ENCODE results near the gene FGG. TPM values are rescaled to one million over a fixed set of nuclear protein-coding genes. Genes with fewer than 3 reads are reported as not detected.

The FGG gene
- total RNA-seq (1 to 10 TPM in 2 of 5 donors, not detected in 3; 2.6 to 3.1 TPM), polyA plus RNA-seq (1 to 10 TPM in 2 of 3 donors, under 1 TPM in 1; 0.20 to 2.1 (median 1.5) TPM)
- long read RNA-seq, donor 1, partial matches to known transcripts: 5 of 6 reads
- long read RNA-seq, donor 1, other reads (novel, unspliced or antisense): 0 of 6 reads
- long read RNA-seq, donor 2: 0 reads
- long read RNA-seq, donor 3: 0 reads
- long read RNA-seq, donor 4: 0 reads
- long read RNA-seq, donor 5: 0 reads
- long read RNA-seq, donor 6, partial matches to known transcripts: 0 of 4 reads
- long read RNA-seq, donor 6, other reads (novel, unspliced or antisense): 0 of 4 reads
- long read RNA-seq, donor 7: 0 reads
- long read RNA-seq, donor 8: 0 reads
- long read RNA-seq, donor 9, partial matches to known transcripts: 0 of 2 reads
- long read RNA-seq, donor 9, other reads (novel, unspliced or antisense): 0 of 2 reads
- long read RNA-seq, donor 10: 0 reads

DNA sequence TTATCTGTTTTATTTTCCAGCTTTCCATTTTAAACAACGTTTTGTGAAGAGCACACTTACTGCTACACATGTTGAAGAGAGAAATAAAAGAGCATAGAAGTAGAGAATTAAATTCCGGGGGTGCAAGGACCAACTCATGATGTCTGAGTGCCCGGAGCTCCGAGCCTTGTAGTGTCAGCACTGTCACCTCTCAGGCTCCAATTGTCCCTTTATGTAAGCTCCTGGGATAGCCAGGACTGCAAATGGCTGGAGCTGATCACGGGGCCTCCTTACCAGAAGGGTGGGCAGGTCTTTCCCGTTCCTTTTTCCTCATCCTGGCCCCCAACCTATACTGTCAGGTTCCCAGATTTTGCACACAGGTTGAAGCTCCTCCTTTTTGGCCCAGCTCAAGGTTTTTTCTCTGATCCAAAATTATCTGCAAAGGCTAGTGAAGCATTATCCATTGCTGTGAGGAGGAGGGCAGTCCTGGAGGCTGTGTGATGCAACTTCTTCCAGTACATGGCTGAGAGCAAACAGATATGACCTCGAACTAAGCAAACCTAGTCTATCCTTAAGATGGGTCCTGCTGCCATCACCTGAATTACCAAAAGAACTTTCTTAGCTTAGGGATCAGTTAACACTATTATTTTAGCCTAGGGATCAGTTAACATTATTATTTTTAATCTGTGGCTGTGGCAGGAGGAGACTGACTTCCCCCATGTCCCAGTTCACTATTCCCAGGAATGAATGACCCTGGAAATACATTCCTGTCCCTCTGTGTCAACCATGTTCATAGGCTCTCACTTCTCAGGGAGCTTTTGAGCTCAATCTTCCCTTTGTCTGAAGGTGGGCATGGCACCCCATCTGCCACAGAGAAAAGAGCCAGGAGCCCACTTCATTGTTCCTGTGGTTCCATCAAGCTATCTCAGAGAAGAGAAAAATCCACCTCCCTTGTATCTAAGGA, at the start of gene FGG:
Gene FGG (minus strand): TSS at position 185 of the 943 bp plus-strand sequence. CDS start 47 bp downstream, at position 138.
- peaks cover 0 to 14% (median 4%) of the 10 kb centered on the region in 4 donors for H3K4me1 ChIP-seq
- DNase-seq: no peak
- no peak within 1 kb of the TSS for H3K27ac ChIP-seq
- H3K27me3 ChIP-seq: no peaks in the 10 kb centered on the region
- H3K4me3 ChIP-seq: no peak within 1 kb of the TSS
- intact Hi-C loops (cut with DNase I; ENCODE audit: low total_unique reads): no loop called here
- H3K9me3 ChIP-seq: no peaks in the 10 kb centered on the region
- no peaks in the 10 kb centered on the region for H3K36me3 ChIP-seq
- 63 to 72% (median 65%) methylated on average over 7 of the region's 7 CpGs for WGBS, 5 donors
- TF ChIP-seq, protein P1, sequence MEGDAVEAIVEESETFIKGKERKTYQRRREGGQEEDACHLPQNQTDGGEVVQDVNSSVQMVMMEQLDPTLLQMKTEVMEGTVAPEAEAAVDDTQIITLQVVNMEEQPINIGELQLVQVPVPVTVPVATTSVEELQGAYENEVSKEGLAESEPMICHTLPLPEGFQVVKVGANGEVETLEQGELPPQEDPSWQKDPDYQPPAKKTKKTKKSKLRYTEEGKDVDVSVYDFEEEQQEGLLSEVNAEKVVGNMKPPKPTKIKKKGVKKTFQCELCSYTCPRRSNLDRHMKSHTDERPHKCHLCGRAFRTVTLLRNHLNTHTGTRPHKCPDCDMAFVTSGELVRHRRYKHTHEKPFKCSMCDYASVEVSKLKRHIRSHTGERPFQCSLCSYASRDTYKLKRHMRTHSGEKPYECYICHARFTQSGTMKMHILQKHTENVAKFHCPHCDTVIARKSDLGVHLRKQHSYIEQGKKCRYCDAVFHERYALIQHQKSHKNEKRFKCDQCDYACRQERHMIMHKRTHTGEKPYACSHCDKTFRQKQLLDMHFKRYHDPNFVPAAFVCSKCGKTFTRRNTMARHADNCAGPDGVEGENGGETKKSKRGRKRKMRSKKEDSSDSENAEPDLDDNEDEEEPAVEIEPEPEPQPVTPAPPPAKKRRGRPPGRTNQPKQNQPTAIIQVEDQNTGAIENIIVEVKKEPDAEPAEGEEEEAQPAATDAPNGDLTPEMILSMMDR (IDR thresholded peaks at IDR 0.05): no peak
- no peak for TF ChIP-seq EP300 (IDR thresholded peaks at IDR 0.05)
- no peak for TF ChIP-seq POLR2AphosphoS5 (IDR thresholded peaks at IDR 0.05)
- TF ChIP-seq POLR2A (IDR thresholded peaks at IDR 0.05): no peak

DNA sequence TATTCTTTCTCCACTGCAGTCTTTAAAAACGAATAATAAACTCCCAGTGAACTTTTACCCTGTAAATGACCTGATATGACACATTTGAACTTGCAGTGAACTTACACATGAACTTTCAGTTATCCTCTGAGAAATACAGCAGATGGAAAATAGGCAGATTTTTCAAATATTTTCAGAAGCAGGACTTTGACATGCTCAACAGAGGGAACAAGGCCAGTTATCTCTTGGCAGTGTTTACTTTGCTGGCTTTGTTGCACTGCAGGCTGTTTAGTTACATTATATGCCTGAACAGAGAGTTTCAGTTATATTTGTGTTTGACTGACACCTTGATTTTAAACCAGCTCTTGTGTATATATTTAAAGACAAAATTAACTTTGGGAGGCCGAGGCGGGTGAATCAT, 47.6 kb upstream of the FGG start:
- no peaks in the 10 kb centered on the region for H3K9me3 ChIP-seq
- H3K27ac ChIP-seq: no peak overlapping the region
- TF ChIP-seq EP300 (IDR thresholded peaks at IDR 0.05) (no peak), POLR2AphosphoS5 (IDR thresholded peaks at IDR 0.05) (no peak), POLR2A (IDR thresholded peaks at IDR 0.05) (no peak)
- TF ChIP-seq, protein P1 (IDR thresholded peaks at IDR 0.05): no peak
- no peaks in the 10 kb centered on the region for H3K36me3 ChIP-seq
- H3K27me3 ChIP-seq: no peaks in the 10 kb centered on the region
- peaks cover 0 to 11% (median 3%) of the 10 kb centered on the region in 4 donors for H3K4me1 ChIP-seq
- DNase-seq: peak in 1 of 2 donors; percentile 80
- intact Hi-C loops (cut with DNase I; ENCODE audit: low total_unique reads): no loop called here
- no peak overlapping the region for H3K4me3 ChIP-seq
- 8 to 21% (median 14%) methylated on average over 3 of the region's 3 CpGs for WGBS, 5 donors

DNA sequence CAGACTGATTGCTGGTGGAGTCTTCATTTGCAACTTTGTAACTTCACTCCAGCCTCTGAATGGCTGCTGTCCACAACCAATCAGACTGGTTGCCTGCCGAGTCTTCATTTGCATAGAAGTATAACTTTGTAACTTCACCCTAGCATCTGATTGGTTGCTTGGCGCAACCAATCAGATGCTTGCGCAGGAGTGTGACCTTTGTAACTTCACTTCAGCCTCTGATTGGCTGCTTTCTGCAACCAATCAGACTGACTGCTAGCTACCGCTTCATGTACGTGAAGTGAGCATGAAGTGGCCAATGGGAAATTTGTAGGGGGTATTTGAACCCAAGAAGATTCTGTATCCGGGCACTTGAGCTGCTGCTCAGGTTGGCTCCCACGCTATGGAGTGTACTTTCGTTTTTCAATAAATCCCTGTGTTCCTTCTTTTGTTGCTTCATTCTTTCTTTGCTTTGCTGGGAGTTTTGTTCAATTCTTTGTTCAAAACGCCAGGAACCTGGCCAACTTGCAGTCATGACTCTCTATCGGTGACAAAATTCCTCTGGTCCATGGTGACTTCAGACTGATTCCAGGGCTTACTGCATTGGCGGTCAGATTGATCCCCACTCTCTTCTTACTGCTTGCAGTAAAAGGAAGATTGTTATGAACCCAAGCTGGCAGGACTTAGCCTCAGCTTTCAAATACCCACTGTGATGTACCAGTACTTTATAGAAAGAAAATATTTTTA, 46.4 kb upstream of the FGG start:
- 78 to 86% (median 82%) methylated on average over 11 of the region's 11 CpGs for WGBS, 5 donors
- intact Hi-C loops (cut with DNase I; ENCODE audit: low total_unique reads): no loop called here
- no peak overlapping the region for H3K27ac ChIP-seq
- H3K4me3 ChIP-seq: no peak overlapping the region
- TF ChIP-seq EP300 (IDR thresholded peaks at IDR 0.05) (no peak), POLR2AphosphoS5 (IDR thresholded peaks at IDR 0.05) (no peak), POLR2A (IDR thresholded peaks at IDR 0.05) (no peak)
- TF ChIP-seq, protein P1 (IDR thresholded peaks at IDR 0.05): no peak
- no peaks in the 10 kb centered on the region for H3K36me3 ChIP-seq
- DNase-seq: peak in 1 of 2 donors; percentile 18
- no peaks in the 10 kb centered on the region for H3K9me3 ChIP-seq
- H3K4me1 ChIP-seq: peaks cover 0 to 11% (median 3%) of the 10 kb centered on the region in 4 donors
- no peaks in the 10 kb centered on the region for H3K27me3 ChIP-seq

Measured in stomach (tissue), 19 donors.